ENCODE data around the gene KIF2A.

Gene KIF2A

DNA sequence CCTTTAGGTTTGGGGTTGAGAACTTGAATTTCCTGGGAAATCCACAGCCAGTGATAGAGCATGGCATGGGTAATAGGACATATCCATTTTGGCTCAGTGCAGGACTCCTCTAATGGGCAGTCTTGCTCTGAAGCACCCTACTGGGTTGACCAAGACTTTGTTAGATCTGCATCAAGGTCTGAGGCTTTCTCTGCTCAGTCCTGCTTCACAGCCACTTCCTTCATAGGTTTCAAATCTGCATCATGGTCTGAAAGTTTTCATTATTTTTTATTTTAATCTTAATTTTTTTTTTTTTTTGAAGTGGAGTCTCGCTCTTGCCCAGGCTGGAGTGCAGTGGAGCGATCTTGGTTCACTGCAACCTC is 36.5 kb downstream of the KIF2A start:
- H3K27ac ChIP-seq (ENCODE audit: extremely low read depth, low read depth, low read length), result no peak overlapping the region
- no peaks in the 10 kb centered on the region for H3K36me3 ChIP-seq (ENCODE audit: control insufficient read depth in 2 of 2, insufficient read depth in 1 of 2, low read length in 2 of 2)
- CTCF ChIA-PET, result no interaction called here
- TF ChIP-seq ZNF16 (tag by site-specific recombination; IDR thresholded peaks at IDR 0.05; ENCODE audit: low read depth), result no peak
- no peak for TF ChIP-seq ZNF423 (tag by site-specific recombination; IDR thresholded peaks at IDR 0.05)
- TF ChIP-seq ZNF350 (tag by site-specific recombination; IDR thresholded peaks at IDR 0.05), result no peak
- TF ChIP-seq ZNF133 (tag by site-specific recombination; IDR thresholded peaks at IDR 0.05), result no peak
- no peak for TF ChIP-seq TCF7L2 (IDR thresholded peaks at IDR 0.05; ENCODE audit: borderline replicate concordance, low read depth, low read length)
- no peak for TF ChIP-seq ZNF792 (tag by site-specific recombination; IDR thresholded peaks at IDR 0.05)
- no peak for TF ChIP-seq ZNF404 (tag by site-specific recombination; IDR thresholded peaks at IDR 0.05)
- TF ChIP-seq, protein P1, sequence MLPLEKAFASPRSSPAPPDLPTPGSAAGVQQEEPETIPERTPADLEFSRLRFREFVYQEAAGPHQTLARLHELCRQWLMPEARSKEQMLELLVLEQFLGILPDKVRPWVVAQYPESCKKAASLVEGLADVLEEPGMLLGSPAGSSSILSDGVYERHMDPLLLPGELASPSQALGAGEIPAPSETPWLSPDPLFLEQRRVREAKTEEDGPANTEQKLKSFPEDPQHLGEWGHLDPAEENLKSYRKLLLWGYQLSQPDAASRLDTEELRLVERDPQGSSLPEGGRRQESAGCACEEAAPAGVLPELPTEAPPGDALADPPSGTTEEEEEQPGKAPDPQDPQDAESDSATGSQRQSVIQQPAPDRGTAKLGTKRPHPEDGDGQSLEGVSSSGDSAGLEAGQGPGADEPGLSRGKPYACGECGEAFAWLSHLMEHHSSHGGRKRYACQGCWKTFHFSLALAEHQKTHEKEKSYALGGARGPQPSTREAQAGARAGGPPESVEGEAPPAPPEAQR (tag by site-specific recombination; IDR thresholded peaks at IDR 0.05), result no peak
- no peak for TF ChIP-seq ZNF24 (tag by site-specific recombination; IDR thresholded peaks at IDR 0.05)
- TF ChIP-seq KLF16 (tag by site-specific recombination; IDR thresholded peaks at IDR 0.05), result no peak
- TF ChIP-seq ZNF48 (tag by site-specific recombination; IDR thresholded peaks at IDR 0.05), result no peak
- TF ChIP-seq, protein P2, sequence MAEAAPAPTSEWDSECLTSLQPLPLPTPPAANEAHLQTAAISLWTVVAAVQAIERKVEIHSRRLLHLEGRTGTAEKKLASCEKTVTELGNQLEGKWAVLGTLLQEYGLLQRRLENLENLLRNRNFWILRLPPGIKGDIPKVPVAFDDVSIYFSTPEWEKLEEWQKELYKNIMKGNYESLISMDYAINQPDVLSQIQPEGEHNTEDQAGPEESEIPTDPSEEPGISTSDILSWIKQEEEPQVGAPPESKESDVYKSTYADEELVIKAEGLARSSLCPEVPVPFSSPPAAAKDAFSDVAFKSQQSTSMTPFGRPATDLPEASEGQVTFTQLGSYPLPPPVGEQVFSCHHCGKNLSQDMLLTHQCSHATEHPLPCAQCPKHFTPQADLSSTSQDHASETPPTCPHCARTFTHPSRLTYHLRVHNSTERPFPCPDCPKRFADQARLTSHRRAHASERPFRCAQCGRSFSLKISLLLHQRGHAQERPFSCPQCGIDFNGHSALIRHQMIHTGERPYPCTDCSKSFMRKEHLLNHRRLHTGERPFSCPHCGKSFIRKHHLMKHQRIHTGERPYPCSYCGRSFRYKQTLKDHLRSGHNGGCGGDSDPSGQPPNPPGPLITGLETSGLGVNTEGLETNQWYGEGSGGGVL (tag by site-specific recombination; IDR thresholded peaks at IDR 0.05), result no peak
- no peaks in the 10 kb centered on the region for H3K9me3 ChIP-seq (ENCODE audit: control insufficient read depth, insufficient read depth, low read depth, low read length)
- POLR2A ChIA-PET, result no interaction called here
- H3K4me1 ChIP-seq (ENCODE audit: control insufficient read depth, insufficient read depth, low read length), result no peaks in the 10 kb centered on the region
- no peak overlapping the region for H3K4me3 ChIP-seq (ENCODE audit: low read depth, low read length)

DNA sequence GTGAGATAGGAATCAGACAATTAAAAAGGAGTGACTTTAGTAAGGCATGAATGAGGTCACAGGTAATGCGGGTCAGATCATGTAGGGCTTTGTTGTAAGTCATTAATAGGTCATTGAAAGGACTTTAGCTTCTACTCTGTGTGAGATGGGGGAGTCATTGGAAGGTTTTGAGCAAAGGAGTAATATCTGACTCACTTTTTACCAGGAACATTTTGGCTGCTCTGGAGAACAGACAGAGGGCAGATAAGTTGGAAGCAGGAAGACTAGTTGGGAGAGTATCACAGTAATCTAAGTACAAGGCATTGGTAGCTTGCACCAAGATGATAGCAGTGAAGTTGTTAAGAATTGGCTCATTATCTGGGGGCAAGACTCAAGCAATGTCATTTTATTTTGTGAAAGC is 37.4 kb downstream of the KIF2A start:
- Histone ChIP-seq H3K4me3 (ENCODE audit: low read depth, low read length) (no peak overlapping the region), H3K36me3 (ENCODE audit: control insufficient read depth in 2 of 2, insufficient read depth in 1 of 2, low read length in 2 of 2) (peaks cover under 1 to 7% of the 10 kb centered on the region in 2 experiments; a peak in 2 of 3 replicates), H3K4me1 (ENCODE audit: control insufficient read depth, insufficient read depth, low read length) (no peaks in the 10 kb centered on the region), H3K9me3 (ENCODE audit: control insufficient read depth, insufficient read depth, low read depth, low read length) (no peaks in the 10 kb centered on the region), H3K27ac (ENCODE audit: extremely low read depth, low read depth, low read length) (no peak overlapping the region)
- CTCF ChIA-PET, result interaction anchor here (1.4 kb wide), 1 partner anchor 119 kb away, joined by 4 read pairs; no protein-coding TSS in a partner anchor
- POLR2A ChIA-PET, result interaction anchor here (1.3 to 1.9 kb wide), 2 partner anchors 38 to 60 kb away, joined by 3 to 5 read pairs; partner anchors contain the start of genes DIMT1 and KIF2A
- no peak for TF ChIP-seq ZNF530 (tag by site-specific recombination; IDR thresholded peaks at IDR 0.05; ENCODE audit: low read depth)
- TF ChIP-seq ZNF175 (tag by site-specific recombination; IDR thresholded peaks at IDR 0.05), result no peak
- TF ChIP-seq, protein P3, sequence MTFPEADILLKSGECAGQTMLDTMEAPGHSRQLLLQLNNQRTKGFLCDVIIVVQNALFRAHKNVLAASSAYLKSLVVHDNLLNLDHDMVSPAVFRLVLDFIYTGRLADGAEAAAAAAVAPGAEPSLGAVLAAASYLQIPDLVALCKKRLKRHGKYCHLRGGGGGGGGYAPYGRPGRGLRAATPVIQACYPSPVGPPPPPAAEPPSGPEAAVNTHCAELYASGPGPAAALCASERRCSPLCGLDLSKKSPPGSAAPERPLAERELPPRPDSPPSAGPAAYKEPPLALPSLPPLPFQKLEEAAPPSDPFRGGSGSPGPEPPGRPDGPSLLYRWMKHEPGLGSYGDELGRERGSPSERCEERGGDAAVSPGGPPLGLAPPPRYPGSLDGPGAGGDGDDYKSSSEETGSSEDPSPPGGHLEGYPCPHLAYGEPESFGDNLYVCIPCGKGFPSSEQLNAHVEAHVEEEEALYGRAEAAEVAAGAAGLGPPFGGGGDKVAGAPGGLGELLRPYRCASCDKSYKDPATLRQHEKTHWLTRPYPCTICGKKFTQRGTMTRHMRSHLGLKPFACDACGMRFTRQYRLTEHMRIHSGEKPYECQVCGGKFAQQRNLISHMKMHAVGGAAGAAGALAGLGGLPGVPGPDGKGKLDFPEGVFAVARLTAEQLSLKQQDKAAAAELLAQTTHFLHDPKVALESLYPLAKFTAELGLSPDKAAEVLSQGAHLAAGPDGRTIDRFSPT (tag by site-specific recombination; IDR thresholded peaks at IDR 0.05), result no peak
- TF ChIP-seq ZNF138 (tag by site-specific recombination; IDR thresholded peaks at IDR 0.05; ENCODE audit: borderline replicate concordance), result no peak
- TF ChIP-seq, protein P4, sequence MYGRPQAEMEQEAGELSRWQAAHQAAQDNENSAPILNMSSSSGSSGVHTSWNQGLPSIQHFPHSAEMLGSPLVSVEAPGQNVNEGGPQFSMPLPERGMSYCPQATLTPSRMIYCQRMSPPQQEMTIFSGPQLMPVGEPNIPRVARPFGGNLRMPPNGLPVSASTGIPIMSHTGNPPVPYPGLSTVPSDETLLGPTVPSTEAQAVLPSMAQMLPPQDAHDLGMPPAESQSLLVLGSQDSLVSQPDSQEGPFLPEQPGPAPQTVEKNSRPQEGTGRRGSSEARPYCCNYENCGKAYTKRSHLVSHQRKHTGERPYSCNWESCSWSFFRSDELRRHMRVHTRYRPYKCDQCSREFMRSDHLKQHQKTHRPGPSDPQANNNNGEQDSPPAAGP (tag by site-specific recombination; IDR thresholded peaks at IDR 0.05), result no peak
- no peak for TF ChIP-seq ZNF510 (tag by site-specific recombination; IDR thresholded peaks at IDR 0.05; ENCODE audit: insufficient replicate concordance)
- no peak for TF ChIP-seq PRDM1 (tag by site-specific recombination; IDR thresholded peaks at IDR 0.05)
- no peak for TF ChIP-seq ZNF776 (tag by site-specific recombination; IDR thresholded peaks at IDR 0.05; ENCODE audit: borderline replicate concordance)
- TF ChIP-seq ZFP69B (tag by site-specific recombination; IDR thresholded peaks at IDR 0.05), result no peak
- no peak for TF ChIP-seq ZNF596 (tag by site-specific recombination; IDR thresholded peaks at IDR 0.05)
